ENCODE data around the gene PSD2. TPM values are rescaled to one million over a fixed set of nuclear protein-coding genes. Genes with fewer than 3 reads are reported as not detected.
"Not testable (repeated sequence)": the region's sequence is repeated elsewhere in the genome, so short reads cannot be mapped to it uniquely, and the experiment has no call there.

PSD2 gene
- polyA plus RNA-seq, 4 donors, result 1.6 to 2.4 (median 2.1) TPM

GRCh38 chr5:139789116-139789844, 6.3 kb upstream of the PSD2 start:
- DNase-seq (ENCODE audit: low read depth in 4 of 4, low spot score in 3 of 4), result no peak

- DNase-seq (ENCODE audit: low read depth in 4 of 4, low spot score in 3 of 4), result no peak
These were observed 5.8 kb upstream of the PSD2 start for GRCh38 chr5:139789845-139790189.

- no peak for DNase-seq (ENCODE audit: low read depth in 4 of 4, low spot score in 3 of 4)
These were observed 3.4 kb upstream of the PSD2 start for GRCh38 chr5:139792218-139792617.

- not testable (repeated sequence) for DNase-seq (ENCODE audit: low read depth in 4 of 4, low spot score in 3 of 4)
These were observed 3.0 kb upstream of the PSD2 start for GRCh38 chr5:139792655-139793054.

- no peak for DNase-seq (ENCODE audit: low read depth in 4 of 4, low spot score in 3 of 4)
These were observed 1.4 kb upstream of the PSD2 start for GRCh38 chr5:139794067-139794846.

GRCh38 chr5:139796061-139796806, 626 bp downstream of the PSD2 start:
- no peak for DNase-seq (ENCODE audit: low read depth in 4 of 4, low spot score in 3 of 4)

GRCh38 chr5:139797335-139797734, 1.7 kb downstream of the PSD2 start:
- no peak for DNase-seq (ENCODE audit: low read depth in 4 of 4, low spot score in 3 of 4)

- DNase-seq (ENCODE audit: low read depth in 4 of 4, low spot score in 3 of 4), result no peak
These were observed 2.4 kb downstream of the PSD2 start for GRCh38 chr5:139797856-139798510.

- DNase-seq (ENCODE audit: low read depth in 4 of 4, low spot score in 3 of 4), result no peak
These were observed 3.3 kb downstream of the PSD2 start for GRCh38 chr5:139798883-139799282.

- no peak for DNase-seq (ENCODE audit: low read depth in 4 of 4, low spot score in 3 of 4)
These were observed 3.8 kb downstream of the PSD2 start for GRCh38 chr5:139799359-139799758.

GRCh38 chr5:139803978-139804377, 8.4 kb downstream of the PSD2 start:
- no peak for DNase-seq (ENCODE audit: low read depth in 4 of 4, low spot score in 3 of 4)

- DNase-seq (ENCODE audit: low read depth in 4 of 4, low spot score in 3 of 4), result no peak
These were observed 9.3 kb downstream of the PSD2 start for GRCh38 chr5:139804800-139805397.

GRCh38 chr5:139805545-139805944, 9.9 kb downstream of the PSD2 start:
- DNase-seq (ENCODE audit: low read depth in 4 of 4, low spot score in 3 of 4), result no peak

- DNase-seq (ENCODE audit: low read depth in 4 of 4, low spot score in 3 of 4), result no peak
These were observed 10.5 kb downstream of the PSD2 start for GRCh38 chr5:139806111-139806510.

GRCh38 chr5:139806726-139807646, 11.4 kb downstream of the PSD2 start:
- no peak for DNase-seq (ENCODE audit: low read depth in 4 of 4, low spot score in 3 of 4)

- no peak for DNase-seq (ENCODE audit: low read depth in 4 of 4, low spot score in 3 of 4)
These were observed 12.0 kb downstream of the PSD2 start for GRCh38 chr5:139807647-139808030.

- no peak for DNase-seq (ENCODE audit: low read depth in 4 of 4, low spot score in 3 of 4)
These were observed 13.1 kb downstream of the PSD2 start for GRCh38 chr5:139808481-139809330.

- DNase-seq (ENCODE audit: low read depth in 4 of 4, low spot score in 3 of 4), result no peak
These were observed 13.8 kb downstream of the PSD2 start for GRCh38 chr5:139809331-139809810.
